ENCODE measurements around the gene ZNF239.
"Not testable (repeated sequence)": the region's sequence is repeated elsewhere in the genome, so short reads cannot be mapped to it uniquely, and the experiment has no call there.

Gene ZNF239

DNA sequence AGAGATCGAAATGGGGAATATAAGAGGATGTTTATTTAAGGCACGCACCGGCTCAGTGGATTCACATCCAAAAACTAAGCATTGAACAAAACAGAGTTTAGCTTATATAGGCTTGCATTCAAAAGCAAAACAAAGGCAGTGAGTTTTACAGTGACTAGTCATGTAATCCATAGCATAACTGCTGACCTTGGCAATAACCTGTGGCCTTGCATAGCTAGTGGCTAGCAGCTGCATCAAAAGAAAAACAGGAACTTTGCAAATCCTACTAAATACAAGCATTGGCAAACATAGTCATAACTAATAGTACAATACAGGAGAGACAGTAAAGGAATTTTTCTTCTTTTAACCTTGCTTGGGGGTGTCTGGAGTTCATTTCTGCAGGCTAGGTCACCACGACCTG, 22.1 kb upstream of the ZNF239 start:
- Mint-ChIP-seq H3K27ac (ENCODE audit: low read depth) (peak overlapping the region; percentile 77), H3K4me1 (peaks cover 41% of the 10 kb centered on the region), H3K36me3 (ENCODE audit: insufficient read depth) (peaks cover 3% of the 10 kb centered on the region), H3K4me3 (no peak overlapping the region), H3K27me3 (no peaks in the 10 kb centered on the region), H3K9me3 (no peaks in the 10 kb centered on the region)
- ATAC-seq (replicated peaks; ENCODE audit: extremely low read depth, poor library complexity, severe bottlenecking) (no peak), DNase-seq (ENCODE audit: low spot score in 2 of 2) (no peak)

DNA sequence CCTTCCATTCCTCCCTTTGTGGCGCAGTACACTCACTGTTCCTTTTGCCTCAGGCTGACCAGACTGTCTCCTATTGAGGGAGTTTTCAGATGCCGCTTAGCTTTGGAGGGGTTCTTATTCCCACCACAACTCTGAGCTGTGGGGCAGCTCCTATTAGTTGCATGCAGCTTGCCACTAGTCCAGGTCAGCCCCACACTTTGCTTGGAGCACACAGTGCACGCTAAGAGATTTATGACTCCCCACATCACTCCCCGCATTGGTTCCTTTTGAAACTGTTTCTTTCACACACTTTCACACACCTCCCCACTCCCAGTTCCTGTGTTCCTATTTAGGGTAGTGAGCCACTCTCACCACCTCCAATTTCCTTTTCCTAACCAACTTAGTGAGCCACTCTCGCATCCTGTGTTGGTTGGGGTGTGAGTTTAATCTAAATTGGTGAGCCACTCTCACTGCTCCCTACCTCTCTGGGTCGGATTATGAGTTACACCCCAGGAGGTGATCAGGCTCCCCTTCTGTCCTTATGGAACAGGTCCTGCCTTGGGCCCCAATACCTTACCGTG, 21.4 kb upstream of the ZNF239 start:
- Mint-ChIP-seq H3K27me3 (no peaks in the 10 kb centered on the region), H3K36me3 (ENCODE audit: insufficient read depth) (peaks cover 3% of the 10 kb centered on the region), H3K4me3 (peak overlapping the region; percentile 75), H3K27ac (ENCODE audit: low read depth) (peak overlapping the region; percentile 77), H3K4me1 (peaks cover 41% of the 10 kb centered on the region), H3K9me3 (no peaks in the 10 kb centered on the region)
- no peak for DNase-seq (ENCODE audit: low spot score in 2 of 2)
- peak; percentile 73 for ATAC-seq (replicated peaks; ENCODE audit: extremely low read depth, poor library complexity, severe bottlenecking)

DNA sequence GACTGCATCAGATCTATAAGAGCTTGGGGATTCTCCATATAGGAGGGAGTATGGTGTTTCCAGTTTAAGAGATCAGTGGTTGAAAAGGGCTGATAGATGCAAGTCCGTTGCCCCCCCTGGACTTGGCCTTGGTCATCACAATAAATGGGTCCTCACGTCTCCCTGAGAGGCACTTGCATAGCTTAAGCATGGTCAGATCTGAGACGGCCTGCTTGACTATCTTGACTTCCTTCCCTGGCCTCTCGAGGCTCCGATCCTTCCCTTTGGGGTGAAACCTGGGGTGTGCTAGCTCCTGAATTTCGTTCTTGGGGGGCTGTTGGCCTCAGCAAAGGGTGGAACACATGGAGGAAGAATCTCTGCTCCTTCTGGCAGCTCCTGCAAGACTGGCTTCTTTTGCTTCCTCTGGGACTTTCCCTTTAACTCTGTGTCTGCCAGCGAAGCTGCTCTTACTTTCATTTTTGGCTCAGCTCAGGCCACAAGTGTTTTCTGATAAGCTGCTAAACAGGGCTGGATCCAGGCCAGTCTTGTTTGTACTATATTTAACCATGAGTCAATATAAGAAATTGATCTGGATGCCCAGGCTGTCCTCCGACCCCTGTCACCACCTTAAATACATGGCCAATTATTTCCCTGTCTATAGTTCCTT, 20.7 kb upstream of the ZNF239 start:
- ATAC-seq (replicated peaks; ENCODE audit: extremely low read depth, poor library complexity, severe bottlenecking) (peak; percentile 74), DNase-seq (ENCODE audit: low spot score in 2 of 2) (no peak)
- H3K9me3 Mint-ChIP-seq: no peaks in the 10 kb centered on the region
- peaks cover 41% of the 10 kb centered on the region for H3K4me1 Mint-ChIP-seq
- H3K27ac Mint-ChIP-seq (ENCODE audit: low read depth): peak overlapping the region; percentile 77
- peak overlapping the region; percentile 75 for H3K4me3 Mint-ChIP-seq
- no peaks in the 10 kb centered on the region for H3K27me3 Mint-ChIP-seq
- H3K36me3 Mint-ChIP-seq (ENCODE audit: insufficient read depth): peaks cover 3% of the 10 kb centered on the region

DNA sequence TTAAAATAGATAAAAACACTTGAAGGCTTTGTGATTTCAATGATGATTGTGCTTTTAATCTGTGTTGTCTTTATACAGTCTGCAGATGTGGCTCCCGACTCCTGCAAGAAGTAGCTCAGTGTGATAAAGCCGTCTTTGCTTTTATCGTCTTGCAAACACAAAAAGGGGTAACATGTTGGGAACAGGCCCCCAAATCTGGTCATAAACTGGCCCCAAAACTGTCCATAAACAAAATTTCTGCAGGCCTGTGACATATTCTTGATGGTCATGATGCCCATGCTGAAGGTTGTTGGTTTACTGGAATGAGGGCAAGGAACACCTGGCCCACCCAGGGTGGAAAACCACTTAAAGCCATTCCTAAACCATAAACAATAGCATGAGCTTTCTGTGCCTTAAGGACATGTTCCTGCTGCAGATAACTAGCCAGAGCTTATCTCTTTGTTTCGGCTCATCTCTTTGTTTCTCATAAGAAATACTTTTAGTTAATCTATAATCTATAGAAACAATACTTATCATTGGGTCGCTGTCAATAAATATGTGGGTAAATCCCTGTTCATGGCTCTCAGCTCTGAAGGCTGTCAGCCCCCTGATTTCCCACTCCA, 17.0 kb upstream of the ZNF239 start:
- no peak overlapping the region for H3K27ac Mint-ChIP-seq (ENCODE audit: low read depth)
- no peak for ATAC-seq (replicated peaks; ENCODE audit: extremely low read depth, poor library complexity, severe bottlenecking)
- DNase-seq (ENCODE audit: low spot score in 2 of 2): no peak
- H3K9me3 Mint-ChIP-seq: no peaks in the 10 kb centered on the region
- H3K4me1 Mint-ChIP-seq: peaks cover 25% of the 10 kb centered on the region
- H3K27me3 Mint-ChIP-seq: no peaks in the 10 kb centered on the region
- peaks cover 3% of the 10 kb centered on the region for H3K36me3 Mint-ChIP-seq (ENCODE audit: insufficient read depth)
- no peak overlapping the region for H3K4me3 Mint-ChIP-seq

DNA sequence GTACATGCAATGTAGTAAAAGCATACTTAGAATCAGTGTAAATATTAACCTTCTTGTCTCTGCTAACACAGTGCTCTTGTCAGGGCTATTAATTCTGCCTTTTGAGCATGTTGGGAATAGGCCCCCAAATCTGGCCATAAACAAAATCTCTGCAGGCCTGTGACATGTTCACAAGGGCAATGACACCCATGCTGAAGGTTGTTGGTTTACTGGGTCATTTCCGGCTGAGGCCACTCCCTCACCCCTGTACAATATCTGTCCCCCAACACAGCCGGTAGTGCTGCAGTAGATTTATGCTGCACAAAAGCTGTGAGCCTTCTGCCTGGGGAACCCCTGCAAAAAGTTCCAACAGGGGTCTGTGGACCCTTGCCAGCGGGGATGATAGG, 12.3 kb upstream of the ZNF239 start:
- H3K4me1 Mint-ChIP-seq; H3K36me3 Mint-ChIP-seq (ENCODE audit: insufficient read depth); DNase-seq (ENCODE audit: low spot score in 2 of 2); ATAC-seq (replicated peaks; ENCODE audit: extremely low read depth, poor library complexity, severe bottlenecking); H3K4me3 Mint-ChIP-seq; H3K9me3 Mint-ChIP-seq; H3K27me3 Mint-ChIP-seq; H3K27ac Mint-ChIP-seq (ENCODE audit: low read depth): not testable (repeated sequence)

DNA sequence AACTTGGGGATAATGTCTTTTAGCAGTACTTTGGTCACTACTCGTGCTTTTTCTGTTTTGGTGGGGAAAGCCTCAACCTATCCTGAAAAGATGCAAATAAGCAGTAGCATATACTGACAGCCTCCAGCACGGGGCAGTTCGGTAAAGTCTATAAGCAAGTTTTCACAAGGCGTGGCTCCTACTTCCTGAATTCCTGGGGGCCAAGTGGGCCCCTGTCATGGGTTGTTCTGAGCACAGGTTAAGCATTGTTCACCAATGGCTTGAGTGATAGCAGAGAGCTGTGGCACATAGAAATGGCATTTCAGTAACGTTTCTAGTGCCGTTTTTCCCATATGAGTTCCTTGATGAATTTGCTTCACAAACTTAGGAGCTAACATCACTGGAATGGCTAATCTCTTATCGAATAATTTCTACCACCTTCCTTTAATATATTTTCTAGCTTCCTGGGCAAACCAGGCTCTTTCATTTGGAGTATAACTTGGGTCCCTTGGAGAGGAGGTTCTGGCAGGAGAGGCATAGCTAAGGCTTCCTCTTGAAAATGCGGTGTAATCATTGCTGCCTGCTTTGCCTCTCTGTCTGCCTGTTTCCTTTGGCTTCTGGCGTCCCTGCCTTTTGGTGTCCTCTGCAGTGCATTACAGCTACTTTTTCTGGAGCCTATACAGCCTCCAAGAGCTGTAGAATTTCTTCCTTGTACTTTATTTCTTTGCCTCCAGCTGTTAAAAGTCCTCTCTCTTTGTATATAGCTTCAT, 11.7 kb upstream of the ZNF239 start:
- Mint-ChIP-seq H3K27ac (ENCODE audit: low read depth) (no peak overlapping the region), H3K9me3 (no peaks in the 10 kb centered on the region), H3K27me3 (no peaks in the 10 kb centered on the region), H3K4me1 (no peaks in the 10 kb centered on the region), H3K36me3 (ENCODE audit: insufficient read depth) (no peaks in the 10 kb centered on the region), H3K4me3 (no peak overlapping the region)
- ATAC-seq (replicated peaks; ENCODE audit: extremely low read depth, poor library complexity, severe bottlenecking) (no peak), DNase-seq (ENCODE audit: low spot score in 2 of 2) (no peak)

DNA sequence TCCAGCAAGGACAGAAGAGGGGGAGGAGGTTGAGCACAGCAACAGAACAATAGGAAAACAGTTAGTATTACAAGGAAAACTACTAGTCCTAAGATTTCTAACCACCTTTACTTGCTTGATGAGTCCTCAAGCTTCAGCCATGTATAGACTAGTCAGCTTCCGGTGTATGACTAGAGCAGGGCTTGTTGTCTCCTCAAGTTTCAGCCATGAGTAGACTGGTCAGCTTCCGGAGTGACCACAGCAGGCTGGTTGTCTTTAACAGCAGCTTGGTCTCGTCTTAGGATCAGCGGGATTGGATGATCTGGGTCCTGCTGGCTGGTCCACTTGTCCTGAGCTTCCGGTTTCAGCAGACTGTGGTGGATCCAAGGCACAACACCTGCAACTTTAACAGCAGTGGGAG, 10.6 kb upstream of the ZNF239 start:
- DNase-seq (ENCODE audit: low spot score in 2 of 2): no peak
- no peak for ATAC-seq (replicated peaks; ENCODE audit: extremely low read depth, poor library complexity, severe bottlenecking)
- H3K36me3 Mint-ChIP-seq (ENCODE audit: insufficient read depth): peaks cover 1% of the 10 kb centered on the region
- H3K4me1 Mint-ChIP-seq: no peaks in the 10 kb centered on the region
- H3K4me3 Mint-ChIP-seq: no peak overlapping the region
- no peaks in the 10 kb centered on the region for H3K27me3 Mint-ChIP-seq
- H3K27ac Mint-ChIP-seq (ENCODE audit: low read depth): no peak overlapping the region
- H3K9me3 Mint-ChIP-seq: no peaks in the 10 kb centered on the region

DNA sequence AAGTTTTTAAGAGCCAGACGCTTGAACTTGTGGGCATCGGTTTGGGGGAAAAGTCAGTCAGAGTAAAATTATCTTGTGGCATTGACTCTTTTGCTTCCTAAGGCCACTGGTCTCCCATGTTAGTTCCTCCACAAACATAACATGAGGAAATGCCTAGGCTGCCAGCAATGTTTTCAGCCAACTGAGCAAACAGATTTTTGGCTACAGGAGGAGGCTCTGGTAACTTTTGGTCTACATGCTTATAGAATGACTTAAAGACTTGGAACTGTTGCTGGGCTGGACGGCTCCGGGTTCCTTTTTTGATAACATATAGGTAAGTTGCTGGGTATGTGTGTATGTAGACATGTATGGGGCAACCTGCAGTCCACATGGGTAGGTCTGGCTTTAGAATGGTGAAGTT, 9.6 kb upstream of the ZNF239 start:
- Mint-ChIP-seq H3K36me3 (ENCODE audit: insufficient read depth) (peaks cover 1% of the 10 kb centered on the region), H3K4me1 (no peaks in the 10 kb centered on the region)
- no peak for ATAC-seq (replicated peaks; ENCODE audit: extremely low read depth, poor library complexity, severe bottlenecking)

DNA sequence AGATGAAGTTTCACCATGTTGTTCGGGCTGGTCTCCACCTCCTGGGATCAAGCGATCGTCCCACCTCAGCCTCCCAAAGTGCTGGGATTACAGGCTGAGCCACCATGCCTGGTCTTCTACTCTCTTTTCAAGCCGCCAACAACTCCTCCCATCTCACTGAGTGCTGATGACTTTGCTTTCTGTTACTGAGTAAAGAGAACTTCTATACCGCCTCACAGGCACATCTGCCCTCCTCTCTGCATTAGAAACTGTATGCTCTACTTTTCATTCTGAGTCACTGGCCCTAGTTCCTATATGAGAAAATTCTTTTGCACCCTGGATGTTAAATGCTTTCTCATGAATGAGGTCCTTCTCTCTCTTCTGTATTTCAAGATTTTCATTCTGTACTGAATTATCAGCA, 2.2 kb upstream of the ZNF239 start:
- Mint-ChIP-seq H3K9me3 (peaks cover 7% of the 10 kb centered on the region), H3K27me3 (no peaks in the 10 kb centered on the region), H3K27ac (ENCODE audit: low read depth) (peak overlapping the region; percentile 94), H3K4me1 (peaks cover 39% of the 10 kb centered on the region), H3K36me3 (ENCODE audit: insufficient read depth) (peaks cover 12% of the 10 kb centered on the region), H3K4me3 (peak overlapping the region; percentile 82)
- ATAC-seq (replicated peaks; ENCODE audit: extremely low read depth, poor library complexity, severe bottlenecking) (no peak), DNase-seq (ENCODE audit: low spot score in 2 of 2) (no peak)

More for the DNA sequence above, 9.6 kb upstream of the ZNF239 start:
- DNase-seq (ENCODE audit: low spot score in 2 of 2): no peak
- Mint-ChIP-seq H3K27ac (ENCODE audit: low read depth) (no peak overlapping the region), H3K4me3 (no peak overlapping the region), H3K9me3 (no peaks in the 10 kb centered on the region), H3K27me3 (no peaks in the 10 kb centered on the region)

DNA sequence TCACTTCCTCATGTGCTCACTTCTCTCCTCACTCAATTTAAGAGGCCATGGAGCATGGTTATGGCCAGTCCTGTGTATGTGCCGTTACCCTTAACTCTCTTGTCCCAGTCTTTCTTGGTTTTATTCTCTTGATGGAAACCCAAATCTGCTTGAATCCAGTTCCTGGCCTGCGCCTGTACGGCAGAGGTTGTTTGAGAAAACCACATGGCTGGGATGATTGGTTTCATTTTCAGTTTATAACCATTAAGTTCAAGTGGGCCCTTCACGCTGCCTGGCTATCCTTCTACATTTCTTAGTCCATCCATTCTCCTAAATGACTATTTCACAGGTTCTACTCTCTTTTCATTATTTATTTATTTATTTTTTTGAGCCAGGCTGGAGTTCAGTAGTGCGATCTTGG, 1.6 kb upstream of the ZNF239 start:
- Mint-ChIP-seq H3K4me3 (peak overlapping the region; percentile 82), H3K36me3 (ENCODE audit: insufficient read depth) (peaks cover 13% of the 10 kb centered on the region), H3K27me3 (no peaks in the 10 kb centered on the region), H3K27ac (ENCODE audit: low read depth) (peak overlapping the region; percentile 94), H3K9me3 (peaks cover 7% of the 10 kb centered on the region), H3K4me1 (peaks cover 43% of the 10 kb centered on the region)
- DNase-seq (ENCODE audit: low spot score in 2 of 2) (no peak), ATAC-seq (replicated peaks; ENCODE audit: extremely low read depth, poor library complexity, severe bottlenecking) (no peak)

DNA sequence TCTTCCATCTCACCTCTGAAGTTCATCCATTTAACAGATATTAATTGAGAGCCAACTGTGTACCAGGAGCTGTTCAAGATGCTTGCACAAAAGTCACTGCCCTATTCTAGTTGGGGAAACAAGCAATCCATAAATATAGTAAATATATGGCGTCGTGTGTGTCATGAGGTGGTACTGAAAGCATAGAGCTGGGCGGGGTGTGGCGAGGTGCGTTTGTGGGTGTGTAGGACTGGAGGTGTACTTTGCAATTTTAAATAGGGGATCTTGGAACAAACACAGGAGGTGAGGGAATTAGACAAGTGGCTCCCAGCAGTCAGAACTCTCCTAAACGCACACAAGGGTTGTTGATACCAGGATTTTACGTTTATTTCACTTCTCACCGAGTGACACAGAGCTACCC, 490 bp upstream of the ZNF239 start:
- ATAC-seq (replicated peaks; ENCODE audit: extremely low read depth, poor library complexity, severe bottlenecking) (no peak), DNase-seq (ENCODE audit: low spot score in 2 of 2) (no peak)
- H3K9me3 Mint-ChIP-seq: peaks cover 7% of the 10 kb centered on the region
- peak overlapping the region; percentile 95 for H3K27ac Mint-ChIP-seq (ENCODE audit: low read depth)
- H3K4me3 Mint-ChIP-seq: peak overlapping the region; percentile 82
- H3K4me1 Mint-ChIP-seq: peaks cover 49% of the 10 kb centered on the region
- no peaks in the 10 kb centered on the region for H3K27me3 Mint-ChIP-seq
- H3K36me3 Mint-ChIP-seq (ENCODE audit: insufficient read depth): peaks cover 13% of the 10 kb centered on the region

DNA sequence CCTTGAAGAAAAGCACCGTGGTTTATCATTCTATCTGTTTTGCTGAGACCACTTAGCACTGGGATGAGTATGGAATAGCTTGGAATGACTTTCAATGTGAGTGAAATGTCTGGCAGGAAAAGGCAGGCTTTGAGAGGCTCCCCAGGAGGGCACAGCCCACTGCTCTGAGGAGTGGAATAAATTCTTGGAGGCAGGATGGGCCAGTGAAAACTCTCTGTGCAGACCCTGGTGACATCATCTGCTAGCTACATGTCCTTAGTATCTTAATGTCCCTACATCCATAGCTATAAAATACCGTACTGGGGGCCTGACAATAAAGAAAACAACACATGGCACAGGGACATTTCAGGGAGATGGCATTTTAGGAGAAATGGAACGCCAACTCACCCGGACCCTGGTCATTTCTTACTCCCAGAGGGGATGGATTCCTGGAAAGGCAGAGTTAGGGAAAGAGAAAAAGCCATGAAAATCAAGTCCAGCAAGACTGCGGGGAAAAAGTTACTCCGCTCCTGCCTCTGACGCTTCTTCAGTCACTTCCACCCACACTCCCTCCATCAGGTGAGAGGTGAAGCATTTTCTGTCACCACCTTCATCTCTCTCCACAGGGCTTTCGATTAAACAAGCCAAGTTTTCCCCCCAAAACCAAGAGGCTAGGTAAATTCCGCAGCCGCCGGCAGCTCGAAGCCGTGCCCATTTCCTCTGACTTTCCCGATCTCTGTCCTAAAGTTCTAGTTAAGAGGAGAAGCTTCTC, 991 bp downstream of the ZNF239 start:
- Mint-ChIP-seq H3K4me1 (peaks cover 49% of the 10 kb centered on the region), H3K36me3 (ENCODE audit: insufficient read depth) (peaks cover 13% of the 10 kb centered on the region)
- DNase-seq (ENCODE audit: low spot score in 2 of 2): no peak

More for the DNA sequence above, 991 bp downstream of the ZNF239 start:
- H3K27ac Mint-ChIP-seq (ENCODE audit: low read depth): peak overlapping the region; percentile 32
- peak overlapping the region; percentile 82 for H3K4me3 Mint-ChIP-seq
- peaks cover 7% of the 10 kb centered on the region for H3K9me3 Mint-ChIP-seq
- ATAC-seq (replicated peaks; ENCODE audit: extremely low read depth, poor library complexity, severe bottlenecking): no peak
- H3K27me3 Mint-ChIP-seq: no peaks in the 10 kb centered on the region

Measured in central memory CD8-positive, alpha-beta T cell (primary cell).